ENCODE measurements around the gene PRRT2.
A peak's percentile ranks its signal among the peaks of the same experiment; 100 is the strongest.

PRRT2 gene

GRCh38 chr16:29862383-29862883 is 50.4 kb downstream of the PRRT2 start:
- no peak for DNase-seq (ENCODE audit: low read depth)
- peak; percentile 43 for TF ChIP-seq CTCF (IDR thresholded peaks at IDR 0.05; ENCODE audit: low read depth, low read length, missing control alignments)
- peak overlapping the region; percentile 86 for H3K4me3 ChIP-seq (ENCODE audit: low read depth, low read length)
- in situ Hi-C loops (cut with HindIII; ENCODE audit: low sequenced_read_pairs) = loop anchor here (5.0 kb wide), 1 partner anchor 80 kb away; no protein-coding TSS in a partner anchor

- TF ChIP-seq CTCF (IDR thresholded peaks at IDR 0.05; ENCODE audit: low read depth, low read length, missing control alignments) = peak; percentile 76
- in situ Hi-C loops (cut with HindIII; ENCODE audit: low sequenced_read_pairs) = loop anchor here (5.0 kb wide), 1 partner anchor 79 kb away; no protein-coding TSS in a partner anchor
- peak; percentile 96 for DNase-seq (ENCODE audit: low read depth)
- H3K4me3 ChIP-seq (ENCODE audit: low read depth, low read length) = peak within 1 kb of the TSS; percentile 86
These were observed 51.1 kb downstream of the PRRT2 start, which contains the start of gene CDIPT for GRCh38 chr16:29862884-29863668. Gene CDIPT (minus strand): TSS chr16:29863226. CDS start chr16:29862857, 369 bp downstream.

DNA sequence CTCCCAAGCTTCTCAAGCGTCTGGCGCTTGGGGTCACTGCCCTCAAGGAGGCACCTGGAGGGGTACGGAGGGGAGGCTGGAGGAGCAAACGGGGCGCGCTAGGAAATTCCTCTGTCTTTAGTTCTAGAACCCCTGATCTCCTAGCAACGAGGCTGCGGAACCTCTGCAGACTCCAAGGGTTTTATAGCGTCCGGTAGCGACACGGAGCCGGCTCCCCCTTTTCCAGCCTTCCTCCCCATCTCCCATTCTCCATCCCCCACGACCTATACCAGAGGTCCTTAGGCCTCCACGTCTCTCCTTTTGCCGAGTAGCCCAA is 51.6 kb downstream of the PRRT2 start:
- no peak for DNase-seq (ENCODE audit: low read depth)
- no peak for TF ChIP-seq CTCF (IDR thresholded peaks at IDR 0.05; ENCODE audit: low read depth, low read length, missing control alignments)
- peak overlapping the region; percentile 86 for H3K4me3 ChIP-seq (ENCODE audit: low read depth, low read length)
- in situ Hi-C loops (cut with HindIII; ENCODE audit: low sequenced_read_pairs) = loop anchor here (5.0 kb wide), 1 partner anchor 79 kb away; no protein-coding TSS in a partner anchor

DNA sequence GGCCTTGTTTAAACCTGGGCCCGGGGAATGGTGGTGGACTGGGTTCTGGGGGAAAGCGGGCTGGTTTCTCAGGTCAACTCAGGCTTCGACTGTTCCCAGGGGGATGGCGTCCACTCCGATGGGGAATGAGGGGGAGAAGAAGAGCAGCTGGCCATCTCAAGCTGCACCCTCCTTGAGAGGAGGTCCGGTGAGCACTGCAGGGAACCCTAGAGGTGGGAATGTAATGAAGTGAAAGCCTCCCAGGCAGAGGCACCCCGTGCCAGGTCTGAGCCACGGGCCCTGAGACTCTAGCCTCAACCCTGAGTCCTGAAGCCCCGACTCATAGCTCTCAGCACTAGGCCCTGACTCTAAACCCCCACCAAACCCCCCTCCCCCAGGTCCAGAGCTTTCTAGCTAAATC is 52.2 kb downstream of the PRRT2 start:
- H3K4me3 ChIP-seq (ENCODE audit: low read depth, low read length) = no peak overlapping the region
- no peak for TF ChIP-seq CTCF (IDR thresholded peaks at IDR 0.05; ENCODE audit: low read depth, low read length, missing control alignments)
- in situ Hi-C loops (cut with HindIII; ENCODE audit: low sequenced_read_pairs) = loop anchor here (5.0 kb wide), 1 partner anchor 78 kb away; no protein-coding TSS in a partner anchor
- DNase-seq (ENCODE audit: low read depth) = no peak
